Measurements from ENCODE around the gene BCL2L2.

Gene BCL2L2

DNA sequence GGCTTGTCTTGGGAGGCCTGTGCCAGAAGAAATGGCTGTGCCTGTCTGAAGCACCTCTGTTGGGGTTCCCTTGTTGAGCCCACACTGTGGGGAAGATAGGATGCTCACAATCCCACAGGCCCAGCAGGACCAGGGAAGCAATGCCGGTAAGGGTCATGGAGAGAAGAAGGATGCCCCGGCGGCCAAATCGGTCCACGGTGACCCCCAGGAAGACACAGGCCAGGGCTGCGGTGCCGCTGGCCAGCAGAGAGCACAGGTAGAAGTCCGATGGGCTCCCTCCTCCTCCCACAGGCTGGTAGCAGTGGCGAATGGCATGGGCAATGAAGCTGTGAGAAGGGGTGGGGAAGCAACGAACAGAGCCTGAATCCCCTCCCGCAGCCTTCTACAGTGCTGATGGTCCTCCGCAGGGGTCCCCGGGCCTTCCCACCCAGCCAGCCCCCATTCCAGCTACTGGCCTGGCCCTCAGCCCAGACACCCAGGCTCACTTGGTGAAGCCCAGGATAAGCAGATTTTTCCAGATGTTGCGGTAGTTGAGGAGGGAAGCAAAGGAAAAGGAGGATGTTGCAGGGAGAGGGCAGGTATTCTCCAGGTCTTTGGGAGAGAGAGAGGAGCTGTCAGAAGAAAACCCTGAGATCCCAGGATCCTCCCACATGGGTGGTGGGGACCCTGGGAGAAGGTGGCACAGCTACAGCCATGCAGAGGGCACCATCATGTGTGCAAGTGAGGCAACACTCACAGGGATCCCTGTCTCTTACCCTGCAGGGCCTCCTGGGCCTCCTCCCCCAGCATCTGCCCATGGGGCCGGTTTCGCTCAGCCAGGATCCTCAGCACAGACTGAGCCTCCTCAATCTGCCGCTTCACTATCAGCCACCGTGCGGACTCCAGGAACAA lies 41.0 kb downstream of the BCL2L2 start:
- Histone ChIP-seq H3K27ac (ENCODE audit: low read depth, low read length) (no peak overlapping the region), H3K36me3 (ENCODE audit: control insufficient read depth in 1 of 2, insufficient read depth in 2 of 2, low read length in 2 of 2) (no peaks in the 10 kb centered on the region)

DNA sequence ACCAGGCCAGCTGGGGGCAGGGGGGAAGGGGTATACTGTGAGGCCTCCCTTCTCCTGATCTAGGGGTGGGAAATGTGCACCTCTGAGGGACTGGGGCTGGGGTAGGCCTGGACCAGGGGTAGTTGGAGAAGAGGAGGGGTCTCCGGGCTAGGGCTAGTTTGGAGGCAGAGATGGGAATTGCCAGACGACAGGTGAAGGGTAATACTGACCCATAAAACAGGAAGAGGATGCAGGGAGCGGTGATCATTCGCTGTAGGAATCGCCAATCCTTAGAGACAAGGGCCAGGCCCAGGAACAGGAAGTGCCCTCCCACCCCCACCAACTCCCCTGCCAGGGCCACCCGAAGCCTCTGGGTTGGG lies 41.6 kb downstream of the BCL2L2 start:
- Histone ChIP-seq H3K4me1 (ENCODE audit: control insufficient read depth in 1 of 2, insufficient read depth in 2 of 2, low read length in 2 of 2) (peaks cover 0 to 9% of the 10 kb centered on the region in 2 donors), H3K9me3 (ENCODE audit: control insufficient read depth in 1 of 2, low read length in 2 of 2) (no peaks in the 10 kb centered on the region), H3K9ac (ENCODE audit: low read depth in 1 of 2, low read length in 2 of 2) (no peak overlapping the region), H3K4me3 (ENCODE audit: low read depth in 1 of 2, low read length in 2 of 2) (no peak overlapping the region), H3K27me3 (ENCODE audit: control insufficient read depth in 1 of 2, insufficient read depth in 2 of 2, low read length in 2 of 2) (peaks cover 17 to 25% of the 10 kb centered on the region in 2 donors), H3K27ac (ENCODE audit: low read depth, low read length) (no peak overlapping the region), H3K36me3 (ENCODE audit: control insufficient read depth in 1 of 2, insufficient read depth in 2 of 2, low read length in 2 of 2) (no peaks in the 10 kb centered on the region)

More for the DNA sequence above, 41.0 kb downstream of the BCL2L2 start:
- H3K9ac ChIP-seq (ENCODE audit: low read depth in 1 of 2, low read length in 2 of 2): no peak overlapping the region
- H3K4me3 ChIP-seq (ENCODE audit: low read depth in 1 of 2, low read length in 2 of 2): no peak overlapping the region
- H3K27me3 ChIP-seq (ENCODE audit: control insufficient read depth in 1 of 2, insufficient read depth in 2 of 2, low read length in 2 of 2): peaks cover 16 to 22% of the 10 kb centered on the region in 2 donors
- no peaks in the 10 kb centered on the region for H3K9me3 ChIP-seq (ENCODE audit: control insufficient read depth in 1 of 2, low read length in 2 of 2)
- H3K4me1 ChIP-seq (ENCODE audit: control insufficient read depth in 1 of 2, insufficient read depth in 2 of 2, low read length in 2 of 2): peaks cover 0 to 9% of the 10 kb centered on the region in 2 donors

DNA sequence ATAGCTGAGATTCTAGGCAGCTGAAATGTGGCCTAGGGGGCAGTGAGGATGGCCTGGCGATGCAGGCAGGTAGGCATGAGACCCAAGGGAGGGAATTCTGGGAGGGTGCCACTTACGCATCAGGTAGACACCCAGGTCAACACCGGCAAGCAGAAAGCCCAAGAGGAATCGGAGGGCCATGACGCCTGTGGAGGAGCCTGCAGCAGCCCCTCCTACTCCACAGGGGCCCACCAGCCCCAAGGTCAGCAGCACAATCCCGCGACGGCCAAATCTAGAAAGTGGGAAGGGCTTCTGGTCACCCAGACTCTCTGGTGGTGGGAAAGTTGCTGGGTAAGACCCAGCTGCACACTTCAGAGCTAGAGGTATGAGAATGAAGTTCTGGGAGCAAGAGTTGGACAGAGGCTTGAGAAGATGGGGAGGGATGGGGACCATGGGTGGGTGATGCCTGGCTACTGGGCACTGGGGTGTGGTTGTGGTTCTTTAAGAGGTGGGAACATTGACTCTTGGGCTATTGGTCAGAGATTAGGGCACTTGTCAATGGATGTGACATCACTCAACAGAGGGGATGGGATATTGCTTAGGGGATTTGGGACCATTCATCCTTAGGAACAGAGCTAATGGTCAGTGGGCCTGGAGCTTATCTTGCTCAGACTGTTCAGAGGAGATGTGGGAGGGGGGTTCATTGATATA lies 42.7 kb downstream of the BCL2L2 start:
- H3K27me3 ChIP-seq (ENCODE audit: control insufficient read depth in 1 of 2, insufficient read depth in 2 of 2, low read length in 2 of 2): peaks cover 27 to 35% of the 10 kb centered on the region in 2 donors
- H3K36me3 ChIP-seq (ENCODE audit: control insufficient read depth in 1 of 2, insufficient read depth in 2 of 2, low read length in 2 of 2): no peaks in the 10 kb centered on the region
- H3K9me3 ChIP-seq (ENCODE audit: control insufficient read depth in 1 of 2, low read length in 2 of 2): no peaks in the 10 kb centered on the region
- peaks cover 0 to 9% of the 10 kb centered on the region in 2 donors for H3K4me1 ChIP-seq (ENCODE audit: control insufficient read depth in 1 of 2, insufficient read depth in 2 of 2, low read length in 2 of 2)
- no peak overlapping the region for H3K9ac ChIP-seq (ENCODE audit: low read depth in 1 of 2, low read length in 2 of 2)
- H3K4me3 ChIP-seq (ENCODE audit: low read depth in 1 of 2, low read length in 2 of 2): no peak overlapping the region
- no peak overlapping the region for H3K27ac ChIP-seq (ENCODE audit: low read depth, low read length)

DNA sequence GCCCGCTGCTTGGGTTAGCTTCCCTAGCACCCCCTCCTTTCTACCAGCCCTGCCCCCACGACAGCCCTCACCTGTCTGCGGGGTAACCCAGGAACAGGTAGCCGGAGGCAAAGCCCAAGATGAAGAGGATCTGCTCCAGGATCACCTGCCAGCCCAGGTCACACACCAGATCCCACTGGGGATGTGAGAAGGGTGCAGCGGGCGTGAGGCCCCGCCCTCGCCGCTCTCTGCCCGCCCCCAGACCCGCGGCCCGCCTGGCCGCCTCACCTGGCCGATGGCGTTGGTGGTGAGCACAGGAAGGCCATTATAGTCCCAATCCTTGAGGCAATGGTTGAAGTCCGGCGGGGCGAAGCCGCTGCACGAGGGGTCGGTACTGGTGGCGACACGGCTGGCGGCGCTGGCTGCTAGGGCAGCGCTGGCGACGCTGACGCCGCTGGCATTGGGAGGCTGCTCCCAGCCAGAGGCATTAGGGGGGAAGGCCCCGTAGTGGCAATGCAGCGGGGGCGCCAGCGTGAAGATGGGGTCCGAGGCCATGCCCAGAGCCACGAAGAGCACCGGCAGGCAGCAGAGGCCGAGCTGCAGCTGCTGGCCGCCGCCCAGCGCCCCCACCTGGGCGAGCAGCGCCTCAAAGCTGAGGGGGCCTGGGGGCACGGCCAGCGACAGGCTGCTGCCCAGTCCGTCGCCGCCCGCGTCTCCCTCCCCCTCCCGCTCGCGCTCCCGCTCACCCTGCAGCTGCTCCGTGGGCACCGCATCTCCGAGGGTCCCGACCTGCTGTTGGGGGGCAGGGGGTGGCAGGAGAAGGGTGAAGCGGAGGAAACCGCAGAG lies 45.3 kb downstream of the BCL2L2 start:
- Histone ChIP-seq H3K9ac (ENCODE audit: low read depth in 1 of 2, low read length in 2 of 2) (no peak overlapping the region), H3K27me3 (ENCODE audit: control insufficient read depth in 1 of 2, insufficient read depth in 2 of 2, low read length in 2 of 2) (peaks cover 39 to 44% of the 10 kb centered on the region in 2 donors), H3K36me3 (ENCODE audit: control insufficient read depth in 1 of 2, insufficient read depth in 2 of 2, low read length in 2 of 2) (no peaks in the 10 kb centered on the region), H3K9me3 (ENCODE audit: control insufficient read depth in 1 of 2, low read length in 2 of 2) (no peaks in the 10 kb centered on the region), H3K4me3 (ENCODE audit: low read depth in 1 of 2, low read length in 2 of 2) (peak overlapping the region; percentile 58 to 67), H3K4me1 (ENCODE audit: control insufficient read depth in 1 of 2, insufficient read depth in 2 of 2, low read length in 2 of 2) (peaks cover 0 to 9% of the 10 kb centered on the region in 2 donors), H3K27ac (ENCODE audit: low read depth, low read length) (no peak overlapping the region)

DNA sequence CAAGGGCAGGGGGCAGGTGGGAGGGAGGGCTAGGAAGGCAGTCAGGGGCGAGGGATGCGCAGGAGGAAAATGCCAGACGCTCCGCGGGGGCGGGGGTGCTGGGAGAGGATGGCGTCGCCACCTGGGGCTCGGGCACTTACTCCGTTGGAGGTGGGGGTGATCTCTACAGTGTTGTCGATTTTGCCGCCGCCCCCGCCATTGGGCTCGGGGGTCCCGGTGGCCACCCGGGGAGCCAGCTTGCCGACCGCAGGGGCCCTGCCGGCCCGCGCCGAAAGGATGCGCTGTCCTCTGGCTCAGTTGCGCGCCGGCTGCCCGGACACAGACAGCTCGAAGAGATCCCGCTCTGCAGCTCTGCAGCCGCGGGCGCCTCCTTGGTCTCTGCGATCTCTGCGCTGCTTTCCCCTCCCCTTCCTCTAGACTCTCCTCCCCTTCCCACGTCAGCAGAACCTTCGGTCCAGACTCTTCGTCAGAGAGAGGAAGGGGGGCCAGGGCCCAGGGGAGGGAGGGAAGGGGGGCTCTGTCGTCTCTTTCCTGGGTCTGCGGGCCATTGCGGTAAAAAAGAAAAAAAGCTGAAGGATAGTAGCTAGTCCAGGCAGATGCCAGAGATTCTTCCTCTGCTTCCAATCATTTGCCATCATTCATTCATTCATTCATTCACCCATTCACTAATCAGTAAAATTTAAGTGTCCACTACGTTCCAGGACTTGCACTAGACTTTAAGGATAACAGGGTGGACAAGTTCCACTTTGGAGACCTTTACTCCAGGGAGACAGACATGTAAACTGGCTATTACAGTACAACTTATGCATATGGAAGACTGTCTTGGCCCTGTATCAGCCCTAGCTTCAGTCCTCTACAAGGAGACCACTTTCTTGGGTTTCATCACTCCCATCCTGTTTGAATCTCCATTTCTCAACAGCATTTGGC lies 46.1 kb downstream of the BCL2L2 start, which contains the start of gene SLC22A17:
SLC22A17 (minus strand) TSS at position 382 of the 927 bp plus-strand sequence.
- H3K9ac ChIP-seq (ENCODE audit: low read depth in 1 of 2, low read length in 2 of 2): no peak within 1 kb of the TSS
- H3K27me3 ChIP-seq (ENCODE audit: control insufficient read depth in 1 of 2, insufficient read depth in 2 of 2, low read length in 2 of 2): peaks cover 39 to 44% of the 10 kb centered on the region in 2 donors
- no peak within 1 kb of the TSS for H3K27ac ChIP-seq (ENCODE audit: low read depth, low read length)
- peak within 1 kb of the TSS; percentile 58 to 67 for H3K4me3 ChIP-seq (ENCODE audit: low read depth in 1 of 2, low read length in 2 of 2)
- no peaks in the 10 kb centered on the region for H3K36me3 ChIP-seq (ENCODE audit: control insufficient read depth in 1 of 2, insufficient read depth in 2 of 2, low read length in 2 of 2)
- H3K9me3 ChIP-seq (ENCODE audit: control insufficient read depth in 1 of 2, low read length in 2 of 2): no peaks in the 10 kb centered on the region
- peaks cover 0 to 9% of the 10 kb centered on the region in 2 donors for H3K4me1 ChIP-seq (ENCODE audit: control insufficient read depth in 1 of 2, insufficient read depth in 2 of 2, low read length in 2 of 2)

DNA sequence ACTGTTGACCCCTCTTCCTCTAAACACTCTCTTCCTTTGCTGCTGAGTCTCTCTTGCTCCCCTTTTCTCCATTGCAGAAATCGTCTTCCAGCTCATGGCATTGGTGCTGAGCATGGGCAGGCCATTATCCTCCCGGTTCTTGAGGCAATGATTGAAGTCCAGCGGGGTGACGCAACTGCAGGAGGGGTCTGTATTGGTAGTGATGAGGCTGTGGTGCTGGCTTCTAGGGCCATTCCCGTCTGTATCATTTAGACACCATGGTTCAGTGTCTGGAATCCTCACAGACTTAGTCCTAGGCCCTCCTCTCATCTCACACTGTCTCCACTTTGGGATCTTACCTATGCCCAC lies 46.8 kb downstream of the BCL2L2 start:
- no peak overlapping the region for H3K4me3 ChIP-seq (ENCODE audit: low read depth in 1 of 2, low read length in 2 of 2)
- H3K9me3 ChIP-seq (ENCODE audit: control insufficient read depth in 1 of 2, low read length in 2 of 2): no peaks in the 10 kb centered on the region
- H3K27ac ChIP-seq (ENCODE audit: low read depth, low read length): no peak overlapping the region
- H3K27me3 ChIP-seq (ENCODE audit: control insufficient read depth in 1 of 2, insufficient read depth in 2 of 2, low read length in 2 of 2): peaks cover 39 to 44% of the 10 kb centered on the region in 2 donors
- H3K36me3 ChIP-seq (ENCODE audit: control insufficient read depth in 1 of 2, insufficient read depth in 2 of 2, low read length in 2 of 2): no peaks in the 10 kb centered on the region
- H3K9ac ChIP-seq (ENCODE audit: low read depth in 1 of 2, low read length in 2 of 2): no peak overlapping the region
- peaks cover 0 to 9% of the 10 kb centered on the region in 2 donors for H3K4me1 ChIP-seq (ENCODE audit: control insufficient read depth in 1 of 2, insufficient read depth in 2 of 2, low read length in 2 of 2)

DNA sequence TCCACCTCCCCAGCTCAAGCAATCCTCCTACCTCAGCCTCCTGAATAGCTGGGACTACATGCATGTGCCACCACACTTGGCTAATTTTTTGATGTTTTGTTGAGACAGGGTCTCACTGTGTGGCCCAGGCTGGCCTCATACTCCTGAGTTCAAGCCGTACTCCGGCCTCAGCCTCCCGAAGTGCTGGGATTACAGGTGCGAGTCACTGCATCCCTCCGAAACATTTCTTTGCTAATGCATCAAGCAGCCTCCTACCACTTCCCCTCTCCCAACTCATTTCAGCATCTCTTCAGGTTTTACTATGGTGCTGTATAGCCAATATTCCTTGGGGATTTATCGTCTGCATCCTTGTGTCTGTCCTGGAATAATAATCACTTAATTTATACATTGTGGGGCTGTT lies 48.4 kb downstream of the BCL2L2 start:
- peaks cover 0 to 9% of the 10 kb centered on the region in 2 donors for H3K4me1 ChIP-seq (ENCODE audit: control insufficient read depth in 1 of 2, insufficient read depth in 2 of 2, low read length in 2 of 2)
- H3K27ac ChIP-seq (ENCODE audit: low read depth, low read length): no peak overlapping the region
- no peak overlapping the region for H3K4me3 ChIP-seq (ENCODE audit: low read depth in 1 of 2, low read length in 2 of 2)
- H3K27me3 ChIP-seq (ENCODE audit: control insufficient read depth in 1 of 2, insufficient read depth in 2 of 2, low read length in 2 of 2): peaks cover 39 to 44% of the 10 kb centered on the region in 2 donors
- no peaks in the 10 kb centered on the region for H3K9me3 ChIP-seq (ENCODE audit: control insufficient read depth in 1 of 2, low read length in 2 of 2)
- H3K36me3 ChIP-seq (ENCODE audit: control insufficient read depth in 1 of 2, insufficient read depth in 2 of 2, low read length in 2 of 2): no peaks in the 10 kb centered on the region
- H3K9ac ChIP-seq (ENCODE audit: low read depth in 1 of 2, low read length in 2 of 2): no peak overlapping the region

DNA sequence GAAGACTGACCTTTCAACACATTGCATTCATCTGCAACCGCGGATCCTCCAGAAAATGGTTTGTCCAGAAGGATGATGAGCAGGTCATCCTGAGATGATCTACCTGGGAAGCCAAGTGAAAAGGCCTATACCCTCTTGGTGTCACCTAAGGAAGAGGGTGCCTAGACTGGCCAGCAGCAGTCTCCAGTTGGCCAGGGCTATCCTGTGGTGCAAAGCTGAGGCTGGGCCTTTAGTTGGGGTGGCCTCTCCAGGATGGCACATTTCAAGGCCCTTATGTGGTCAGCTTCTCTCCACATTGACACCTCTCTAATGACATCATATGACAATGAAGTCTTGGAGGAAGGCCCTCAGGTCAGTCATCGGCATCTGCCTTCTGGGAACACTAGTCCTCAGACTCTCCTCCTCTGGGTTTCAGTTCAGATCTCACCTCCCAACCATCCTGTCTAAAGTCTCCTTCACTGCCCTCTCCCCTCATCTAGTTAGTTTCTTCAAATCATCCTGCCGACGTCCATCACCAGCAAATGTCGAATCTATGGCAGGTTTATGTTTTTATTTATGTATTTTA lies 49.3 kb downstream of the BCL2L2 start:
- no peak overlapping the region for H3K9ac ChIP-seq (ENCODE audit: low read depth in 1 of 2, low read length in 2 of 2)
- no peaks in the 10 kb centered on the region for H3K9me3 ChIP-seq (ENCODE audit: control insufficient read depth in 1 of 2, low read length in 2 of 2)
- H3K36me3 ChIP-seq (ENCODE audit: control insufficient read depth in 1 of 2, insufficient read depth in 2 of 2, low read length in 2 of 2): no peaks in the 10 kb centered on the region
- peaks cover 32 to 38% of the 10 kb centered on the region in 2 donors for H3K27me3 ChIP-seq (ENCODE audit: control insufficient read depth in 1 of 2, insufficient read depth in 2 of 2, low read length in 2 of 2)
- H3K4me3 ChIP-seq (ENCODE audit: low read depth in 1 of 2, low read length in 2 of 2): no peak overlapping the region
- peaks cover 0 to 9% of the 10 kb centered on the region in 2 donors for H3K4me1 ChIP-seq (ENCODE audit: control insufficient read depth in 1 of 2, insufficient read depth in 2 of 2, low read length in 2 of 2)
- H3K27ac ChIP-seq (ENCODE audit: low read depth, low read length): no peak overlapping the region

DNA sequence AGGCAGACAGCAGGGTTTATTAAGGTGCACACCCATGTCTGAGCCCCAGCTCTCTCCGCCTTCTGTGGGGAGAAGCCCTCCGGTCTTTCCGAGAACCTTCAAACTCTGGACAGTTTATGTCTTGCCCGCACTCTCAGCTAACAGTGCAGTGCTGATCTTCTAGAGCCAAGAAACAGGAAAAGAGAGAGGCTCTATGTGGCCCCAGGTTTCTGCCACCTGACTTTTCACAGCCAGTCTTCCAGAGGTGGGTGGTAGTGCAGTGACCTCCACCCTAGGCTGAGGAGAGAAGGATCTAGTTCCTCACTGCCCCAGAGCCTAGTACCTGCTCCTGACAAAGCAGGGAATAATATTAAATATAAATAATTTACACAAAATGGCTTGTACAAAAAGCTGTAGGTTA lies 50.0 kb downstream of the BCL2L2 start:
- Histone ChIP-seq H3K9ac (ENCODE audit: low read depth in 1 of 2, low read length in 2 of 2) (no peak overlapping the region), H3K4me3 (ENCODE audit: low read depth in 1 of 2, low read length in 2 of 2) (no peak overlapping the region), H3K4me1 (ENCODE audit: control insufficient read depth in 1 of 2, insufficient read depth in 2 of 2, low read length in 2 of 2) (peaks cover 0 to 9% of the 10 kb centered on the region in 2 donors), H3K27ac (ENCODE audit: low read depth, low read length) (no peak overlapping the region), H3K36me3 (ENCODE audit: control insufficient read depth in 1 of 2, insufficient read depth in 2 of 2, low read length in 2 of 2) (no peaks in the 10 kb centered on the region), H3K9me3 (ENCODE audit: control insufficient read depth in 1 of 2, low read length in 2 of 2) (no peaks in the 10 kb centered on the region), H3K27me3 (ENCODE audit: control insufficient read depth in 1 of 2, insufficient read depth in 2 of 2, low read length in 2 of 2) (peaks cover 25 to 31% of the 10 kb centered on the region in 2 donors)

All from duodenal mucosa (tissue), 2 donors.